Measurements from ENCODE around the gene MARK4.

MARK4 gene

GRCh38 chr19:45305007-45305406 lies 53.9 kb downstream of the MARK4 start:
- no peak overlapping the region for H2AFZ ChIP-seq (ENCODE audit: low read depth, low read length, severe bottlenecking)
- no peaks in the 10 kb centered on the region for H3K9me3 ChIP-seq (ENCODE audit: insufficient read depth, low read length)
- H3K4me2 ChIP-seq (ENCODE audit: low read depth, low read length, poor library complexity, severe bottlenecking), result no peak overlapping the region

GRCh38 chr19:45305421-45305820 lies 54.4 kb downstream of the MARK4 start:
- H4K20me1 ChIP-seq (ENCODE audit: low read depth, low read length), result no peaks in the 10 kb centered on the region
- TF ChIP-seq EZH2phosphoT487 (conservative IDR thresholded peaks at IDR 0.05; ENCODE audit: low read length), result no peak
- no peak for TF ChIP-seq CTCF (IDR thresholded peaks at IDR 0.05; ENCODE audit: insufficient read depth, low read length, poor library complexity, severe bottlenecking)
- H3K27ac ChIP-seq (ENCODE audit: low read depth, low read length), result no peak overlapping the region
- H3K9me3 ChIP-seq (ENCODE audit: insufficient read depth, low read length), result no peaks in the 10 kb centered on the region
- H3K27me3 ChIP-seq (ENCODE audit: low read length), result no peaks in the 10 kb centered on the region
- no peak overlapping the region for H3K9ac ChIP-seq (ENCODE audit: low read length)
- no peaks in the 10 kb centered on the region for H3K79me2 ChIP-seq (ENCODE audit: insufficient read depth, low read length)
- H3K36me3 ChIP-seq (ENCODE audit: low read length), result no peaks in the 10 kb centered on the region
- H2AFZ ChIP-seq (ENCODE audit: low read depth, low read length, severe bottlenecking), result no peak overlapping the region
- no peak overlapping the region for H3K4me2 ChIP-seq (ENCODE audit: low read depth, low read length, poor library complexity, severe bottlenecking)
- no peaks in the 10 kb centered on the region for H3K9me2 ChIP-seq (replicated peaks; ENCODE audit: insufficient read depth, low read length)
- no peaks in the 10 kb centered on the region for H3F3A ChIP-seq (ENCODE audit: insufficient read depth)
- no peak overlapping the region for H3K4me3 ChIP-seq (ENCODE audit: insufficient read depth, low read length, poor library complexity, severe bottlenecking)

More at GRCh38 chr19:45305007-45305406, 53.9 kb downstream of the MARK4 start:
- Histone ChIP-seq H3K4me3 (ENCODE audit: insufficient read depth, low read length, poor library complexity, severe bottlenecking) (no peak overlapping the region), H3K9ac (ENCODE audit: low read length) (no peak overlapping the region), H3K79me2 (ENCODE audit: insufficient read depth, low read length) (no peaks in the 10 kb centered on the region), H3K36me3 (ENCODE audit: low read length) (no peaks in the 10 kb centered on the region), H3K27me3 (ENCODE audit: low read length) (no peaks in the 10 kb centered on the region), H4K20me1 (ENCODE audit: low read depth, low read length) (no peaks in the 10 kb centered on the region), H3K9me2 (replicated peaks; ENCODE audit: insufficient read depth, low read length) (no peaks in the 10 kb centered on the region), H3F3A (ENCODE audit: insufficient read depth) (no peaks in the 10 kb centered on the region), H3K27ac (ENCODE audit: low read depth, low read length) (no peak overlapping the region)
- TF ChIP-seq EZH2phosphoT487 (conservative IDR thresholded peaks at IDR 0.05; ENCODE audit: low read length), result no peak
- no peak for TF ChIP-seq CTCF (IDR thresholded peaks at IDR 0.05; ENCODE audit: insufficient read depth, low read length, poor library complexity, severe bottlenecking)

GRCh38 chr19:45306040-45306439 lies 55.0 kb downstream of the MARK4 start:
- H3K9me2 ChIP-seq (replicated peaks; ENCODE audit: insufficient read depth, low read length), result no peaks in the 10 kb centered on the region
- H4K20me1 ChIP-seq (ENCODE audit: low read depth, low read length), result no peaks in the 10 kb centered on the region
- no peak overlapping the region for H3K9ac ChIP-seq (ENCODE audit: low read length)
- TF ChIP-seq EZH2phosphoT487 (conservative IDR thresholded peaks at IDR 0.05; ENCODE audit: low read length) (no peak), CTCF (IDR thresholded peaks at IDR 0.05; ENCODE audit: insufficient read depth, low read length, poor library complexity, severe bottlenecking) (no peak)
- H2AFZ ChIP-seq (ENCODE audit: low read depth, low read length, severe bottlenecking), result no peak overlapping the region
- H3K27me3 ChIP-seq (ENCODE audit: low read length), result no peaks in the 10 kb centered on the region
- no peaks in the 10 kb centered on the region for H3F3A ChIP-seq (ENCODE audit: insufficient read depth)
- H3K9me3 ChIP-seq (ENCODE audit: insufficient read depth, low read length), result no peaks in the 10 kb centered on the region
- no peaks in the 10 kb centered on the region for H3K36me3 ChIP-seq (ENCODE audit: low read length)
- H3K4me2 ChIP-seq (ENCODE audit: low read depth, low read length, poor library complexity, severe bottlenecking), result no peak overlapping the region
- H3K79me2 ChIP-seq (ENCODE audit: insufficient read depth, low read length), result no peaks in the 10 kb centered on the region
- no peak overlapping the region for H3K4me3 ChIP-seq (ENCODE audit: insufficient read depth, low read length, poor library complexity, severe bottlenecking)
- no peak overlapping the region for H3K27ac ChIP-seq (ENCODE audit: low read depth, low read length)

Data from SU-DHL-6 (cell line).